Neural progenitor cell (in vitro differentiated cells): ENCODE results near the gene GRAMD2A.

Experiments used
- EZH2phosphoT487 ChIP-seq: fragments of 200-600 bp; sonication (generic); IDR thresholded peaks from 2 replicates; pipeline ENCODE4 v1.6.1; 2017; ENCODE audit warnings: antibody characterized with exemption
- TF ChIP-seq, protein P1 (sequence below): fragments of 200-600 bp; sonication (generic); IDR thresholded peaks from 2 replicates; pipeline ENCODE4 v1.5.1; 2017; ENCODE audit warnings: antibody characterized with exemption, mild to moderate bottlenecking

- TF ChIP-seq, protein P1, sequence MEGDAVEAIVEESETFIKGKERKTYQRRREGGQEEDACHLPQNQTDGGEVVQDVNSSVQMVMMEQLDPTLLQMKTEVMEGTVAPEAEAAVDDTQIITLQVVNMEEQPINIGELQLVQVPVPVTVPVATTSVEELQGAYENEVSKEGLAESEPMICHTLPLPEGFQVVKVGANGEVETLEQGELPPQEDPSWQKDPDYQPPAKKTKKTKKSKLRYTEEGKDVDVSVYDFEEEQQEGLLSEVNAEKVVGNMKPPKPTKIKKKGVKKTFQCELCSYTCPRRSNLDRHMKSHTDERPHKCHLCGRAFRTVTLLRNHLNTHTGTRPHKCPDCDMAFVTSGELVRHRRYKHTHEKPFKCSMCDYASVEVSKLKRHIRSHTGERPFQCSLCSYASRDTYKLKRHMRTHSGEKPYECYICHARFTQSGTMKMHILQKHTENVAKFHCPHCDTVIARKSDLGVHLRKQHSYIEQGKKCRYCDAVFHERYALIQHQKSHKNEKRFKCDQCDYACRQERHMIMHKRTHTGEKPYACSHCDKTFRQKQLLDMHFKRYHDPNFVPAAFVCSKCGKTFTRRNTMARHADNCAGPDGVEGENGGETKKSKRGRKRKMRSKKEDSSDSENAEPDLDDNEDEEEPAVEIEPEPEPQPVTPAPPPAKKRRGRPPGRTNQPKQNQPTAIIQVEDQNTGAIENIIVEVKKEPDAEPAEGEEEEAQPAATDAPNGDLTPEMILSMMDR, result no peak
- TF ChIP-seq EZH2phosphoT487, result no peak
Measured at GRCh38 chr15:72227192-72227586, 29.6 kb upstream of the GRAMD2A start.
